Mononuclear cell (primary cell): ENCODE data around the gene ME3. TPM values are rescaled to one million over a fixed set of nuclear protein-coding genes. Genes with fewer than 3 reads are reported as not detected.

ENCODE experiments used
- H3K27me3 ChIP-seq: 2 replicates; pipeline ENCODE4 v1.6.0; 2011; ENCODE audit warnings: low read length, control low read depth; ENCODE audit not compliant: insufficient read depth
- H3K4me1 ChIP-seq: 2 replicates; pipeline ENCODE4 v1.5.1; 2011; ENCODE audit warnings: mild to moderate bottlenecking, low read length, control low read depth; ENCODE audit not compliant: insufficient read depth
- H3K4me3 ChIP-seq: 2 replicates; pipeline ENCODE4 v1.5.1; 2011; ENCODE audit warnings: mild to moderate bottlenecking, low read length, moderate library complexity
- H3K9me3 ChIP-seq: 2 replicates; pipeline ENCODE4 v1.5.1; 2011; ENCODE audit warnings: low read depth, mild to moderate bottlenecking, control low read depth, low read length
- total RNA-seq: library from RNA; depleted of rRNA; stranded (reverse); fragments of >200 nt; gene quantifications from one replicate; pipeline ENCODE4 v1.2.3, GENCODE V29; 2012

ME3 gene
- total RNA-seq, 1 donor: 4.2 TPM

- Histone ChIP-seq H3K4me3 (no peak overlapping the region), H3K27me3 (no peaks in the 10 kb centered on the region), H3K4me1 (peaks cover 7% of the 10 kb centered on the region), H3K9me3 (no peaks in the 10 kb centered on the region)
These were observed 184.7 kb downstream of the ME3 start for GRCh38 chr11:86487671-86488070.

DNA sequence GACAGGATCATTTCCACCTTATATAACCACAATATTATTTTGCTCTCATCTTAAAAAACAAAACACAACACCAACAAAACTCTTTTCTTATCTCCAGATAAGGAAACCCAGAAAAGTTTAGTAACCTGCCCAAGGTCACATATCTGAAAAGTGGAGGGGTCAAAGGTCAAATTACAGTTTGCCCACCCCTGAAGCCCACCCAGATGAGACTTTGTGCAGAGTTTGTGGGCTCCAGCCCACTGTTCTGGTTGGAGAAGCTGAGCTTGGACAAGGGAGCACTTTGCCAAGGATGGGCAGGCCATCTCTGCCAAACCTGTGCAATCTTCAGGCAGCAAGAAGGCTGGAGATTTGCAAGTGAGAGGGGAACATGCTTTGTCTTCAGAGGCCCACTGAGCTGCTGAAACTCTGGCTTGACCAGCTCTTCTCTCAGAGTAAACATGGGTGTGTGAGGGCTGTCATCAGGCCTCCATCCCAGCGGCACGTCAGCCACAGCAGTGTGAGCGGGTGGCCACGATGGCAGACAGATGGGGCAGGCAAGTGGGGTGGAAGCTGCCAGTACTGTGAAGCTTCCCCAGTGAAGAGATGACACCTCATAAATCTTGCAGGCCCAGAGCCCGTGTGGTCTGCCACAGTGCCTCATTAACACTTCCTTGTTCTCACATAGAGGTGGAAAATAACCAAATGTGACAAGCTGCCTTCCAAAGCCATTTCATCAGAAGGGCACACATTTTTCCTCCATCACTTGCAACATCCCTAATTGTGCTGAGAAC lies 186.0 kb downstream of the ME3 start:
- H3K27me3 ChIP-seq: no peaks in the 10 kb centered on the region

GRCh38 chr11:86484795-86485166 lies 187.6 kb downstream of the ME3 start:
- Histone ChIP-seq H3K4me1 (peaks cover 7% of the 10 kb centered on the region), H3K27me3 (no peaks in the 10 kb centered on the region), H3K9me3 (no peaks in the 10 kb centered on the region), H3K4me3 (no peak overlapping the region)

More for the DNA sequence above, 186.0 kb downstream of the ME3 start:
- no peaks in the 10 kb centered on the region for H3K9me3 ChIP-seq
- H3K4me3 ChIP-seq: no peak overlapping the region
- peaks cover 7% of the 10 kb centered on the region for H3K4me1 ChIP-seq

DNA sequence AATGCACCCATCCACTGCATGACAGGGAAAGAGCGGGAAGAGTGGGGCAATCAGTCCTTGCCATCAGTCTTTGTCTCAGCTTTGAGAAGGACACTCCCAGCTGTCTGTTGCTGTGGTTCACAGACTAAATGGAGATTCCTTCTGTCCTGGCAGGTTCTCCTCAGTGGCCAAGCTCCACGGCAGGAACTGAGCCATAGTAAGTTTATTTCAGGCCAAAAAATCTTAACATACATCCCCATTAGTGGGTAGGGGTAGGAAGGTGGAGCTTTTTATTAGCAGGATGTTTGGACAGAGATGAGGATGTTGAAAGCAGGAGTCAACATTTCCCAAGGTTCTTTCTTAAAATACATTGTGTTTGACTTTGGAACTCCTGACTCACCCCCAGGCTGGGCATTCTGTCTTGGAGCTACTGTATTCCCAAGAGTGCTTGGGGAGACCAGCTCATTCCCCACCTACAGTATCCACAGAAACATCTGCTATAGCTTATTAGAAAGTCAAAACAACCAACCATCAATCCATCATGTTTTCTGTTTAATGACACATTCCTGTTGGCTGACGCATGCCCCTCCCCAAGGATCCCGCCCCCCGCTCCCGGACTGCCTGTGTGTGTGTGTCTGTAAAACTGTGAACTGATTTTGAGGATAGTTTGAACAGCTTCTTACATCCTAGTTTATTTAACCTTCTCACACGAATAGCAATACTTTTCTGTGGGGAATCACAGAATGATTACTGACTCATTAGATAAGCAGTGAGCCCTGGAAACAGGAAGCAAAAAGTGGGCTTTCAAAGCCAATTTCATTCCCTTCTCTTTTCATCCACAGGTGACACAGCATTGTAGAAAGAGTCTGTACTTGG lies 188.2 kb downstream of the ME3 start:
- Histone ChIP-seq H3K4me3 (no peak overlapping the region), H3K27me3 (no peaks in the 10 kb centered on the region), H3K9me3 (no peaks in the 10 kb centered on the region), H3K4me1 (peaks cover 7% of the 10 kb centered on the region)

DNA sequence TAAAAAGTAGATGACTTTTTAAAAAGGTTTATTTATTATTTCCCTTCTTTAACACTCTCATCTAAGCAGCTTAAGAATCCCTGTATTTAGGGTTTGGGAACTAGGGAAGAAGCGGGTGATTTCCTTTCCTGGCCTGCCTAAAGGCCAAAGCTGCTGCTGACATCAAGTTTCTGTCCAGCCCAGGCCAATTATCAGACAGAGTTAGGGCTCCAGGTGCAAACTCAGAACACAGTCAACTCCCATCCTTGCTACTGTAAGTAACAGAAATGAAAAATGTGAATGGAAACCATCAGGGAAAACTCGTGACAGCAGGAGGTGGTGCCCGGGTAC lies 188.8 kb downstream of the ME3 start:
- Histone ChIP-seq H3K4me1 (peaks cover 7% of the 10 kb centered on the region), H3K27me3 (no peaks in the 10 kb centered on the region), H3K4me3 (no peak overlapping the region), H3K9me3 (no peaks in the 10 kb centered on the region)

- Histone ChIP-seq H3K27me3 (no peaks in the 10 kb centered on the region), H3K4me1 (peaks cover 7% of the 10 kb centered on the region), H3K4me3 (no peak overlapping the region), H3K9me3 (no peaks in the 10 kb centered on the region)
These were observed 189.7 kb downstream of the ME3 start for GRCh38 chr11:86482692-86483091.

DNA sequence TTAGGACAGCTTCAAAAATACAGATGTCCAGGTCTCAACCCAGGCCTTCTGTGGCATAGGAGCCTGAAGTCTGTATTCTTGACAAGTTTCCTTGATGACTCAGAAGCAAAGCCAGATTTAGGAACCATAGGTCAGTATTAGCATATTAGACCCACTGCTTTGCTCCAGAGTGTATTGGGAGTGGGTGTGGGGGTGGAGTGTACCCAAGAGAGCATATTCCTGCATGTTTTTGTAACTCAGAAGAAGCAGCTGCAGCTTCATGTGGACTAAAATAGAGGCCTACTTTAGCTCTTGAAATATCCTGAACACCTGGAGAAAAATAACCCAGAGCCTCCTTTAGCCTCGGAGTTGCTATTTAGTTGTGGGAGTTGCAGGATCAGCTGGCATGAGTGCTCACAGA lies 191.0 kb downstream of the ME3 start:
- no peaks in the 10 kb centered on the region for H3K4me1 ChIP-seq
- no peaks in the 10 kb centered on the region for H3K9me3 ChIP-seq
- no peaks in the 10 kb centered on the region for H3K27me3 ChIP-seq

DNA sequence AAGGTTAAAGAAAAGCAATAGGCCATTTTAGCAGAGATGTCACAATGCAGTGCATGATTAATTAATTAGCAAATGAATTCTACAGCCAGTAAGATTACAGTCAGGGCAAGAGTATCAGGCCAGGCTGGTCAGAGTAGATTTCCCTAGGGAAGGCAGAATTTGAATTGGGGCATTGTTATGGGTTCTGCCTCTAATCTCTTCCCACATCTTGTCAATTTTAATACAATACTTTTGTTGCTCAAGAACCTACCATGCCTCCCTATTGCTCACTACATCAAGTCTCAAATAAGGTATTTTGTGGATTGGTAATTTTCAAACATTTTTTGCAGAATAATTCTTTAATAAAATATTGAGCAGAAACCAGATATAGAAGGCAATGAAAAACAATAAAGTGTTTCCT lies 194.1 kb downstream of the ME3 start:
- Histone ChIP-seq H3K4me3 (no peak overlapping the region), H3K27me3 (no peaks in the 10 kb centered on the region), H3K9me3 (no peaks in the 10 kb centered on the region), H3K4me1 (no peaks in the 10 kb centered on the region)

More for the DNA sequence above, 191.0 kb downstream of the ME3 start:
- H3K4me3 ChIP-seq: no peak overlapping the region

DNA sequence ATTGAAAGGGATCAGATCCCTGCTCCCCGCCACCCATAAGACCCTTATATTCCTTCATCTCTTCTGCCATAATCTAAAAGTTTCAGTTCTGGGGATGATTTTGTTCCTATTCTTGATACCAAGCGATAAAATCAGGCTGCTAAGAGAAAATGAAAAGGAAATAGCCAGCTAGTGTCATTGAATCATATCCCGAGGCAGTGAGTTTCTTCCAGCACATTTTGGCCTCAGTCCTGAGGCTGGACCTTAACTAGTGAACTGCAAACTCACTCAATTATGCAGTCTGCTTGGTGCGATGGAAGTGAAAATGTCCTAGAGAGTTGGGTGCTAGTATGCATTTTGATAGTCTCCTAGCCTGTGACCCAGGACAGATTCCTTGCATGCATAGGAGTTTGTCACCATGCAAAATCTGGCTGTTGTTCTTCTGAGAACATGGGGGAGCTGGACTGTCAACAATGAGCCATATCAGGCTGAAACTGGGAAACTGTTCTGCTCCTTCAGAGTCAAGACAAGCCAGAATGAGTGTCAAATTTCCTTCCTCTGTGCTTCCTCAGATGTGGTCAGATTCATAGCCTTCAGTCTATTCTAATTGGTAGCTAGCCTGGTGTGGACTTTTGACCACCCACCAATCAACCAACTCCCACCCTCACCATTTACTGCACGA lies 194.8 kb downstream of the ME3 start:
- Histone ChIP-seq H3K27me3 (no peaks in the 10 kb centered on the region), H3K4me1 (no peaks in the 10 kb centered on the region), H3K9me3 (no peaks in the 10 kb centered on the region), H3K4me3 (no peak overlapping the region)

- Histone ChIP-seq H3K27me3 (no peaks in the 10 kb centered on the region), H3K4me3 (no peak overlapping the region)
These were observed 196.1 kb downstream of the ME3 start for GRCh38 chr11:86476109-86476861.

DNA sequence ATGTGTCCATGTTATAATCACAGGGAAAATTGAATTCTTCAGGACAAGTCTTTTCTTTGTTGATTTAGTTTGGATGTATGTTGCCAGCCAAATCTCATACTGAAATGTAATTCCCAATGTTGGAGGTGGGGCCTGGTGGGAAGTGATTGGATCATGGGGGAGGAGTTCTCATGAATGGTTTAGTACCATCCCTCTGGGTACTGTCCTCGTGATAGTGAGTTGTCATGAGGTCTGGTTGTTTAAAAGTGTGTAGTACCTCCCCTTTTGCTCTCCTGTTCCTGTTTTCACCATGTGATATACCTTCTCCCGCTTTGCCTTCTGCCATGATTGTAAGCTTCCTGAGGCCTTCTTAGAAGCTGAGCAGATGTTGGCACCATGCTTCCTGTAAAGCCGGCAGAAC lies 197.4 kb downstream of the ME3 start:
- Histone ChIP-seq H3K27me3 (no peaks in the 10 kb centered on the region), H3K4me1 (no peaks in the 10 kb centered on the region), H3K4me3 (no peak overlapping the region), H3K9me3 (no peaks in the 10 kb centered on the region)

More at GRCh38 chr11:86476109-86476861, 196.1 kb downstream of the ME3 start:
- Histone ChIP-seq H3K4me1 (no peaks in the 10 kb centered on the region), H3K9me3 (no peaks in the 10 kb centered on the region)

DNA sequence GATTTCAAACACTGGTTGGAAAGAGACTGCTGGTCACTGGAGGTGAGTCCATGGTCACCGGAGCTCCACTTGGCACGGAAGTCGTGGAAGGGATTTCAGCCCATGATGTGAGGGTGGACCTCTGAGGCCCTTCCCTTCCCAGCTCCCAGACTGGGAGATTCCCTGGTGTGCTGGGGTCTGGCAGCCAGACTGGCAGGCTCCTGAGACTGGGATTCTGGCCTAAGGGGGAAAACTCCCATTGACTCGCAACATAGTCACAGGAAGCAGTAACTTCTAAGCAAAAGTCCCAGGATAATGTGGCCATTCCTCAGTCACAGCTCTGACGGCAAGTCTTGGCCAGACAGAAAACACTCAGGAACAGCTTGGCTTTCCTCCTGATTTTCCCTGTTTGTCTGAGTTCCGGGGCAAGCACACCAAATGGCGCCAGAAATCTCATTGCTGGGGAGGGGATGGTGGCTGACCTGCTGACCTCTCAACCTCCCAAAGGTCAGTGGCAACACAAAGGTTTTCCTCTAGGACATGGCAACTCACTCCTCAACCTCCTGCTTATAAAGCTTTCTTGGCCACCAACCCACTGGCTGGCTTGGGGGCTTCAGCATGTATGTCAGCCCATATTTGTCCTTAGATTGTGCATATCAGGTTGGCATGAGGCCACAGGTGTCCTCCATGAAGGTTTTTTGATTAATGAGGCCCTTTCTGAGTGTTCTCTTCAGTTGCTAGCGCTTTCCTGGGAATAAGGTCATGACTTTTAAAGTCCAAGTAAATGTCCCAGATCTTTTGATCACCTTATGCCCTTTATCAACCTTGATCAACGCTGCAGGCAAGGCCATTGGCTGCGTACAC lies 198.2 kb downstream of the ME3 start:
- H3K4me1 ChIP-seq: no peaks in the 10 kb centered on the region
- H3K4me3 ChIP-seq: no peak overlapping the region
- no peaks in the 10 kb centered on the region for H3K27me3 ChIP-seq
- no peaks in the 10 kb centered on the region for H3K9me3 ChIP-seq

DNA sequence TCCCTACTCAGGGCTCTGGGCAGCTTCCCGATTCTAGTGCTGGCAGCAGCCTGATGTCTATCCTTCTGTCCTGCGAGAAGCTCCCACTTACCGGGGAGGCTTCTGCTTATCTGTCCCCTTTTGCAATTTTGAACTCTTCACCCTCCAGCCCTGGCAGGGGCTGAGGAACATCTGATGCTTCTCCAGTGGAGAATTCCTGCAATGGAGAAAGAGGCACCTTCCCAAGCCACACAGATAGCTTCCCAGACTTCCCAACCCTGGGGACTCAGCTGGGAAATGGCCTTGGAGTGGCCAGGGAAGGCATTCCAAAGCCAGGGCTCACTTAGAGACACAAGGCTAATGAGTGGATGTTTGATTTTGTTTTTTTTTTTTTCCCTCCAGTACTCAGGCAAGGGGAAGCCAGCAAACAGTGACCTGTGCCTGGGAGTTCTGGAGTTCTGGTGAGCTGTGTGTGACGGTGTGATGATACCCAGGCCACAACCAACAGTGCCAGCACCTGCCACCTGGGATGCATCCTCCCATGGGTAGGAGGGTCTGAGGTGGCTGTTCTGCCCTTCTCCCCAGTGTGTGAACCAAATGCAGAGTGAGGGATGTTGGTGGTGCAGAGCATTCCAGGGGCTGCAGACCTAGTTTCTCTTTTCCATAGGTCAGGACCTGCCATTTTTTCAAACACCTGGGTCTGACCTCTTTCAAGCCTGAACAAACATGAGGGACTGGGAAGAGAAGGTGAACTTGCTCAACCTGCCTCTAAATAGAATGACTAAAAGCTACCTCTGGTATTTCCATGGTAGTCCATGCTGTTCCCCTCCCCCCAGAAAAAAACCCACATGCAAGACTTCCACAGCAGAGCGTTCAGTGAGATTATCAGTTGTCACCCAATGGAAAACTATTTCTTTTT lies 202.7 kb downstream of the ME3 start:
- Histone ChIP-seq H3K9me3 (no peaks in the 10 kb centered on the region), H3K27me3 (no peaks in the 10 kb centered on the region), H3K4me1 (no peaks in the 10 kb centered on the region), H3K4me3 (no peak overlapping the region)
